ENCODE measurements around the gene C6orf89. TPM values are rescaled to one million over a fixed set of nuclear protein-coding genes. Genes with fewer than 3 reads are reported as not detected.

The C6orf89 gene
- polyA plus RNA-seq, 2 of the 4 experiments (the other 2 are of a cell fraction): 13.8 to 27.0 TPM

DNA sequence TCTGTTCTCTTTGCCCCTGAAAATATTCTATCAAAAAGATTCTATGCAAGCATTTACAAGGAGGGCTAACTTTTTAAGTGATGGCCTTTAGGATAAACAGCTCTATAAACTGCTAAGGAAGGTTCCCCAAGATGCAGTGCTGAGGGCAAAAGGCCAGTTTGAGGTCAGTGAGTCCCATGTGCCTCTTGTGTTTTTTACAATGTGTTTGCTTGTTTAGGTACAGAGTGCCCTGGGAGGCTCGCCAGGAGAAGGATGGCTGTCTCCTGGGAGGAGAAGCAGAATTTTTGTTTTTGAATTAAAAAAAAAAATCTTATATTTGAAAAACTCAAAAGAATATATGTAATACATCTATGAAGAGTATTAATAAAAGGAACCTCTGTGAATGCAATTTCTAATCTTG lies 87.4 kb downstream of the C6orf89 start:
- 90% methylated on average over 1 of the region's 1 CpG for WGBS (ENCODE audit: missing lambda C conversion rate)
- no peaks in the 10 kb centered on the region for H3K4me1 ChIP-seq
- ChIA-PET CTCF (interaction anchor here (1.7 kb wide), 1 partner anchor 10 kb away, joined by 3 read pairs; no protein-coding TSS in a partner anchor), POLR2A (interaction anchor here (0.6 kb wide), 1 partner anchor 13 kb away, joined by 5 read pairs; no protein-coding TSS in a partner anchor)
- ATAC-seq (no peak), DNase-seq (ENCODE audit: low read depth in 1 of 2, low spot score in 1 of 2) (no peak), FAIRE-seq (no peak)
- H3K4me3 ChIP-seq: no peak overlapping the region
- H3K9me3 ChIP-seq: no peaks in the 10 kb centered on the region
- no peak overlapping the region for H3K4me2 ChIP-seq
- no peak overlapping the region for H3K27ac ChIP-seq
- TF ChIP-seq NR3C1 (IDR thresholded peaks at IDR 0.05) (no peak), TFCP2L1 (CRISPR knock-in tag; IDR thresholded peaks at IDR 0.05) (no peak), RFX5 (IDR thresholded peaks at IDR 0.05) (no peak), MYC (IDR thresholded peaks at IDR 0.05; ENCODE audit: borderline replicate concordance, low read length) (no peak), CBX2 (IDR thresholded peaks at IDR 0.05; ENCODE audit: borderline replicate concordance, low read depth) (no peak), POLR2A (IDR thresholded peaks at IDR 0.05; ENCODE audit: low read length) (no peak), MAZ (IDR thresholded peaks at IDR 0.05; ENCODE audit: borderline replicate concordance, low read depth, low read length) (no peak), RCOR1 (IDR thresholded peaks at IDR 0.05; ENCODE audit: low read depth, low read length) (no peak), EHF (CRISPR knock-in tag; IDR thresholded peaks at IDR 0.05) (no peak)

DNA sequence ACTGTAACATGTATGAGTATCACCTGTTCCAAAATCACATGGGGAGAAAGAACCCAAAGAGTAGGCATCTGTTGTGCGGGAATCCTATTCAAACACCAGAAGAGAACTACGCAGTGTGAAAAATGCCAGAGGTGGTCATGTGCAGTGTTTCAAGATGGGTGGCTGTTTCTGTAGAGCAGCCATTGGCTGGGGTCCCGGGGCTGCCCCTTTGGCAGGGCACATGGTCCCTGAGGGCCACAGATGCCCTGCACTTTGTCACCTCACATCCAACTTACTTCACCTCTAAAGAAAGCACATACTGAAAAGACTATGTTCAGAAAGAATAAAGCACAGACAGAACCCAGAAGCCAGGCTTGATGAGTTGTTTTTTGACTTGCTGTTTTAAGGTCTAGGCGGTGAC lies 87.9 kb downstream of the C6orf89 start:
- Histone ChIP-seq H3K27ac (no peak overlapping the region), H3K4me1 (no peaks in the 10 kb centered on the region), H3K4me2 (no peak overlapping the region), H3K9me3 (no peaks in the 10 kb centered on the region), H3K4me3 (no peak overlapping the region)
- DNase-seq (ENCODE audit: low read depth in 1 of 2, low spot score in 1 of 2): no peak
- WGBS (ENCODE audit: missing lambda C conversion rate): 78% methylated on average over 4 of the region's 4 CpGs
- TF ChIP-seq TP53 (CRISPR knock-in tag; IDR thresholded peaks at IDR 0.05) (no peak), EHMT2 (IDR thresholded peaks at IDR 0.05; ENCODE audit: low read depth) (no peak), ZC3H11A (IDR thresholded peaks at IDR 0.05) (no peak), EHF (CRISPR knock-in tag; IDR thresholded peaks at IDR 0.05) (no peak), HOXA7 (CRISPR knock-in tag; IDR thresholded peaks at IDR 0.05) (no peak), ZNF302 (CRISPR knock-in tag; IDR thresholded peaks at IDR 0.05) (no peak)
- TF ChIP-seq, protein P1, sequence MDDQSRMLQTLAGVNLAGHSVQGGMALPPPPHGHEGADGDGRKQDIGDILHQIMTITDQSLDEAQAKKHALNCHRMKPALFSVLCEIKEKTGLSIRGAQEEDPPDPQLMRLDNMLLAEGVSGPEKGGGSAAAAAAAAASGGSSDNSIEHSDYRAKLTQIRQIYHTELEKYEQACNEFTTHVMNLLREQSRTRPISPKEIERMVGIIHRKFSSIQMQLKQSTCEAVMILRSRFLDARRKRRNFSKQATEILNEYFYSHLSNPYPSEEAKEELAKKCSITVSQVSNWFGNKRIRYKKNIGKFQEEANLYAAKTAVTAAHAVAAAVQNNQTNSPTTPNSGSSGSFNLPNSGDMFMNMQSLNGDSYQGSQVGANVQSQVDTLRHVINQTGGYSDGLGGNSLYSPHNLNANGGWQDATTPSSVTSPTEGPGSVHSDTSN (IDR thresholded peaks at IDR 0.05): no peak
- TF ChIP-seq, protein P2, sequence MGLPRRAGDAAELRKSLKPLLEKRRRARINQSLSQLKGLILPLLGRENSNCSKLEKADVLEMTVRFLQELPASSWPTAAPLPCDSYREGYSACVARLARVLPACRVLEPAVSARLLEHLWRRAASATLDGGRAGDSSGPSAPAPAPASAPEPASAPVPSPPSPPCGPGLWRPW (IDR thresholded peaks at IDR 0.05): no peak
- ATAC-seq: no peak
- FAIRE-seq: no peak
- CTCF ChIA-PET: interaction anchor here (1.7 kb wide), 1 partner anchor 11 kb away, joined by 3 read pairs; no protein-coding TSS in a partner anchor
- POLR2A ChIA-PET: interaction anchor here (0.6 kb wide), 1 partner anchor 13 kb away, joined by 5 read pairs; no protein-coding TSS in a partner anchor

DNA sequence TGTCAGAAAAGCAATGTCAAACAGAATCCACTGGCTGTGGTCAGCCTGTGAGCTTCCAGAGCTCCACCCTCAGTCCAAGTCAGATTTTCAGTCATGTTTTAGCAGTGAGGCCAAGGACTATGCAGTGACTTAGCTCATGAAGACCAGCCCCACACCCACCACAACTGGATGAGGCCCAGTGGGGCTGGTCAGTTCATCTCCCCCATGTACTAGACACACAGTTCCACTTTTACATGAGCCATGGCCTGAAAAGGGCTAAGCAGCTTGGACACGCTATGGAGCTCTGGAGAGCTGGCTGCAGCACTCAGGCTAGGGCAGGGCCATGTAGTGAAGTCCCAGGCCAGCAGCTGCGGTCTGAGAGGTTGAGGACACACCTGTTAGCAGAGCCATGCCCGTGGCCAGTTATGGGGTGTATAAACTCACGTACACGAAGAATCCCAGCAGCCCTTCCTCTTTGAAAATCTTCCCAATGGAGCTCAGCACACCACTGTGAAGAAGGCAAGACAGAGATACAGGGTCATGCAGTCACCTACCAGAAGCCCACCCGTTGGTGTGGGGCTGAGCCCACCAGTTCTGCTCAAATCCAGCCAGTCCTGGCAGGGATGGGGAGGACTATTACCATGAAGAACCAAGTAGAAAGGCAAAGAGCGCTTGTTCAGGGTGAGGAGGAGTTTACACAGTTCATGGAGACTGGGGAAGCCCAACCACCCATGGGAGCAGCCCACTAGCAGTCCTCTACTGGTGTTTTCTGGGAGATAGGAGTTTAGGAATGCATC lies 89.7 kb downstream of the C6orf89 start:
- H3K4me3 ChIP-seq: no peak overlapping the region
- WGBS (ENCODE audit: missing lambda C conversion rate): 89% methylated on average over 5 of the region's 7 CpGs
- H3K9me3 ChIP-seq: no peaks in the 10 kb centered on the region
- H3K4me2 ChIP-seq: no peak overlapping the region
- FAIRE-seq (no peak), DNase-seq (ENCODE audit: low read depth in 1 of 2, low spot score in 1 of 2) (no peak), ATAC-seq (no peak)
- TF ChIP-seq TP53 (CRISPR knock-in tag; IDR thresholded peaks at IDR 0.05) (no peak), POLR2A (IDR thresholded peaks at IDR 0.05; ENCODE audit: low read length) (no peak)
- no peaks in the 10 kb centered on the region for H3K4me1 ChIP-seq
- POLR2A ChIA-PET: no interaction called here
- CTCF ChIA-PET: interaction anchor here (2.0 to 3.7 kb wide), 2 partner anchors 9 to 42 kb away, joined by 4 to 16 read pairs; no protein-coding TSS in a partner anchor
- H3K27ac ChIP-seq: no peak overlapping the region

DNA sequence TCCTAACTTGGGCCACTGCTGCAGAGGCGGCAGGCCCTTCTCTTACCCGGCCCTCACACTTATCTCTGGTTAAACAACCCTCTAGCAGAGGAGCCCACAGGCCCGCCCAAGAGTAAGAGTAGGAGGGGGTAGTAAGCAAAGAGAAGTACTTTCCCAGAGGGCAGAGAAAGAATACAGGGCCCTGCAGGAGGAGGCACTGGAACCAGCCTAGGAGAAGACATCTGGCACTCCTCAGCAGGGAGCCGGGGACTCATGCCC lies 90.2 kb downstream of the C6orf89 start:
- Histone ChIP-seq H3K4me3 (no peak overlapping the region), H3K27ac (no peak overlapping the region), H3K4me1 (no peaks in the 10 kb centered on the region), H3K4me2 (no peak overlapping the region), H3K9me3 (no peaks in the 10 kb centered on the region)
- POLR2A ChIA-PET: no interaction called here
- FAIRE-seq: no peak
- WGBS (ENCODE audit: missing lambda C conversion rate): 95% methylated on average over 4 of the region's 4 CpGs
- CTCF ChIA-PET: interaction anchor here (1.0 to 3.7 kb wide), 3 partner anchors 10 to 42 kb away, joined by 3 to 16 read pairs (median 4); no protein-coding TSS in a partner anchor
- no peak for TF ChIP-seq POLR2AphosphoS2 (conservative IDR thresholded peaks at IDR 0.05; ENCODE audit: low read length)
- TF ChIP-seq, protein P3, sequence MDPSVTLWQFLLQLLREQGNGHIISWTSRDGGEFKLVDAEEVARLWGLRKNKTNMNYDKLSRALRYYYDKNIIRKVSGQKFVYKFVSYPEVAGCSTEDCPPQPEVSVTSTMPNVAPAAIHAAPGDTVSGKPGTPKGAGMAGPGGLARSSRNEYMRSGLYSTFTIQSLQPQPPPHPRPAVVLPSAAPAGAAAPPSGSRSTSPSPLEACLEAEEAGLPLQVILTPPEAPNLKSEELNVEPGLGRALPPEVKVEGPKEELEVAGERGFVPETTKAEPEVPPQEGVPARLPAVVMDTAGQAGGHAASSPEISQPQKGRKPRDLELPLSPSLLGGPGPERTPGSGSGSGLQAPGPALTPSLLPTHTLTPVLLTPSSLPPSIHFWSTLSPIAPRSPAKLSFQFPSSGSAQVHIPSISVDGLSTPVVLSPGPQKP (IDR thresholded peaks at IDR 0.05; ENCODE audit: low read depth, low read length): no peak
- TF ChIP-seq CBX8 (IDR thresholded peaks at IDR 0.05): no peak
- no peak for TF ChIP-seq FOXS1 (CRISPR knock-in tag; IDR thresholded peaks at IDR 0.05)
- TF ChIP-seq HOXB13 (CRISPR knock-in tag; IDR thresholded peaks at IDR 0.05; ENCODE audit: low read depth): no peak
- TF ChIP-seq ZSCAN20 (CRISPR knock-in tag; IDR thresholded peaks at IDR 0.05): no peak
- TF ChIP-seq RFX5 (IDR thresholded peaks at IDR 0.05): no peak
- no peak for TF ChIP-seq RNF2 (IDR thresholded peaks at IDR 0.05; ENCODE audit: borderline replicate concordance, low read depth)
- TF ChIP-seq HOXB5 (CRISPR knock-in tag; IDR thresholded peaks at IDR 0.05): no peak
- TF ChIP-seq NPAS2 (CRISPR knock-in tag; IDR thresholded peaks at IDR 0.05; ENCODE audit: borderline replicate concordance): no peak
- no peak for TF ChIP-seq RAD21 (conservative IDR thresholded peaks at IDR 0.05 in 1 of 2, IDR thresholded peaks at IDR 0.05 in 1 of 2)
- no peak for TF ChIP-seq KDM1A (IDR thresholded peaks at IDR 0.05; ENCODE audit: low read depth)
- TF ChIP-seq KDM5A (IDR thresholded peaks at IDR 0.05): no peak
- TF ChIP-seq POLR2A (IDR thresholded peaks at IDR 0.05; ENCODE audit: low read length): no peak
- no peak for TF ChIP-seq CHD2 (IDR thresholded peaks at IDR 0.05; ENCODE audit: low read length, partially characterized antibody)
- ATAC-seq: no peak
- no peak for DNase-seq (ENCODE audit: low read depth in 1 of 2, low spot score in 1 of 2)
